RWPE2 (cell line): ENCODE measurements around the gene COL4A2.

Experiments
- ATAC-seq: fragments of 200-7000 bp; cut with Tn5 transposase; 3 replicates; pipeline ENCODE4 v1.9.1; 2021; ENCODE audit warnings: low read depth
- DNase-seq: peaks from one replicate; pipeline ENCODE4 v3.0.0-alpha.2; 2020; ENCODE audit warnings: low spot score
- H3K27ac ChIP-seq: fragments of 450-650 bp; 2 replicates; pipeline ENCODE4 v1.5.1; 2017; ENCODE audit warnings: mild to moderate bottlenecking; ENCODE audit not compliant: poor library complexity, severe bottlenecking
- H3K27me3 ChIP-seq: fragments of 250-450 bp; sonication (Bioruptor Pico); 2 replicates; pipeline ENCODE4 v1.5.1; 2021; ENCODE audit warnings: mild to moderate bottlenecking, moderate library complexity; ENCODE audit not compliant: insufficient read depth, poor library complexity, severe bottlenecking
- H3K36me3 ChIP-seq: fragments of 250-450 bp; sonication (Bioruptor Pico); 2 replicates; pipeline ENCODE4 v1.5.1; 2020; ENCODE audit warnings: low read depth, mild to moderate bottlenecking, moderate library complexity
- H3K4me1 ChIP-seq: fragments of 250-450 bp; sonication (Bioruptor Pico); 2 replicates; pipeline ENCODE4 v1.5.1; 2021; ENCODE audit warnings: mild to moderate bottlenecking, moderate library complexity; ENCODE audit not compliant: insufficient read depth, poor library complexity, severe bottlenecking
- H3K4me3 ChIP-seq: fragments of 250-450 bp; sonication (Bioruptor Pico); 2 replicates; pipeline ENCODE4 v1.5.1; 2021; ENCODE audit warnings: mild to moderate bottlenecking, moderate library complexity; ENCODE audit not compliant: severe bottlenecking
- H3K9me3 ChIP-seq: fragments of 250-450 bp; sonication (Bioruptor Pico); 2 replicates; pipeline ENCODE4 v1.5.1; 2021; ENCODE audit warnings: mild to moderate bottlenecking, moderate library complexity; ENCODE audit not compliant: severe bottlenecking
- CTCF ChIP-seq: fragments of 450-650 bp; IDR thresholded peaks from one replicate; pipeline ENCODE4 v1.5.1; 2017; ENCODE audit warnings: mild to moderate bottlenecking, moderate library complexity; ENCODE audit not compliant: poor library complexity, severe bottlenecking

Gene COL4A2

DNA sequence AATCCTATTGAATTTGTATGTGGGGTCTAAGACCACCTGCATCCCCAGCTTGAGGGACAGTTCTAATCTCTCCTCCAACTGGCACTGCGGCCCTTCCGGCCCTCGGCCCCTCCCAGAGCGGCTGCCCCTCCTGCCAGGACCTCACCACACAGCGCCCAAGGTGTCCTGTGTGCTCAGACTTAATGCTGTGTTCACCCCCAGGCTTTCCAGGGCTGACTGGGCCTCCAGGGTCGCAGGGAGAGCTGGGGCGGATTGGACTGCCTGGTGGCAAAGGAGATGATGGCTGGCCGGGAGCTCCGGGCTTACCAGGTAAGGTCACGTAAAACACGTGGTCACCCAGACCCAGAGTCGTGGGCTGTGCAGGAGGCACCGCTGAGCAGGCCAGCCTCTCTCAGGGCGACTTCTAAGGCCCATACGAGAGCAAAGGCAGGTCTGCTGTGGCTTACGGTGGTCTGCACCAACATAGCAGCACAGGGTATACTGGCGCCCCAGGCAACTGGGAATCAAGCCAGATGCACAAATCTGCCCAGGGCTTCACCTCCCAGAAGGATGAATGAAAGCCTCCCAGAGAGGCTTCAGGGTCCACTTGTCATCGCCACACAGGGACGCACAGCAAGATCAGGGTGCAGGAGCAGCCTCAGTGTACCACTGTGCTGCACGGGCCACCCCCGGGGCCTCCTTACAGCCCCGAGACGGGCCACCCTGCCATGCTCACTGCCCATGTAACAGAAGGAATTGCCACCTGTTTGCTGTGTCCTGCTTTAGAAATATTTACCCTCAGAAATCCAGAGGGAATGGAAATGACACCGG, 185.0 kb downstream of the COL4A2 start:
- DNase-seq (no peak), ATAC-seq (no peak)
- Histone ChIP-seq H3K27me3 (no peaks in the 10 kb centered on the region), H3K4me3 (no peak overlapping the region), H3K9me3 (no peaks in the 10 kb centered on the region), H3K4me1 (no peaks in the 10 kb centered on the region), H3K27ac (no peak overlapping the region), H3K36me3 (peaks cover 85% of the 10 kb centered on the region)
- no peak for TF ChIP-seq CTCF

GRCh38 chr13:110492679-110493593, 185.9 kb downstream of the COL4A2 start:
- no peak for DNase-seq
- H3K36me3 ChIP-seq, result peaks cover 78% of the 10 kb centered on the region
- no peaks in the 10 kb centered on the region for H3K4me1 ChIP-seq
- no peaks in the 10 kb centered on the region for H3K27me3 ChIP-seq
- H3K9me3 ChIP-seq, result no peaks in the 10 kb centered on the region
- no peak for ATAC-seq
- no peak for TF ChIP-seq CTCF
- no peak overlapping the region for H3K27ac ChIP-seq
- no peak overlapping the region for H3K4me3 ChIP-seq

DNA sequence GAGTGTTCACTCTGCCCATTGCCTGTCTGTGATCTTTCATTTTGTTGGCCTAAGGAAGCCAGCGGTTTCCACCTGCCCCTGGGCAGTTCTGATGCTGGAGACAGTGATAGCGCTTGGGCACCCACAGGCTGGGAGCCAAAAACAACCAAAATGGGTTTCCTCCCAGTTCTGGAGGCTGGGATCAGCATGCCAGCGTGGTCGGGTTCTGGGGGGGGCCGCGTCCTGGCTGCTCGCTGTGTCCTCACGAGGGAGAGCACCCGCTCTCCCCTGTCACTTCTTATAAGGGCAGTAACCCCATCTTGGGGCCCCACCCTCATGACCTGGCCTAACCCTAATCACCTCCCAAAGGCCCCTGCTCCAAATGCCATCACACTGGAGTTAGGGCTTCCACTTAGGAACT, 186.5 kb downstream of the COL4A2 start:
- Histone ChIP-seq H3K27me3 (no peaks in the 10 kb centered on the region), H3K4me1 (no peaks in the 10 kb centered on the region), H3K36me3 (peaks cover 83% of the 10 kb centered on the region), H3K9me3 (no peaks in the 10 kb centered on the region), H3K27ac (no peak overlapping the region), H3K4me3 (no peak overlapping the region)
- ATAC-seq, result no peak
- TF ChIP-seq CTCF, result no peak
- DNase-seq, result no peak

GRCh38 chr13:110495376-110495775, 188.3 kb downstream of the COL4A2 start:
- Histone ChIP-seq H3K27me3 (no peaks in the 10 kb centered on the region), H3K4me3 (no peak overlapping the region), H3K9me3 (no peaks in the 10 kb centered on the region), H3K27ac (no peak overlapping the region), H3K4me1 (no peaks in the 10 kb centered on the region), H3K36me3 (peaks cover 83% of the 10 kb centered on the region)
- ATAC-seq (no peak), DNase-seq (no peak)
- no peak for TF ChIP-seq CTCF

- DNase-seq, result no peak
- Histone ChIP-seq H3K4me3 (no peak overlapping the region), H3K9me3 (no peaks in the 10 kb centered on the region), H3K27me3 (no peaks in the 10 kb centered on the region), H3K4me1 (no peaks in the 10 kb centered on the region), H3K36me3 (peaks cover 83% of the 10 kb centered on the region), H3K27ac (no peak overlapping the region)
- TF ChIP-seq CTCF, result no peak
- ATAC-seq, result no peak
These were observed 188.8 kb downstream of the COL4A2 start for GRCh38 chr13:110495881-110496280.
